DND-41 (cell line): ENCODE measurements around the gene MLIP.

Experiments
- ATAC-seq: fragments of 200-7000 bp; cut with Tn5 transposase; 3 replicates; pipeline ENCODE4 v1.9.1; 2021; ENCODE audit warnings: low read depth; ENCODE audit not compliant: insufficient read depth
- DNase-seq: peaks from one replicate; pipeline ENCODE4 v3.0.0-alpha.2; 2020
- H2AFZ ChIP-seq: 2 replicates; pipeline ENCODE4 v1.6.0; 2012; ENCODE audit warnings: low read depth, low read length
- H3K27ac ChIP-seq: 2 replicates; pipeline ENCODE4 v1.5.1; 2012; ENCODE audit warnings: low read length, inconsistent platforms
- H3K27me3 ChIP-seq: fragments of 200-600 bp; sonication (generic); 2 replicates; pipeline ENCODE4 v1.6.0; 2012; ENCODE audit warnings: low read length, mild to moderate bottlenecking, inconsistent platforms; ENCODE audit not compliant: insufficient read depth, poor library complexity
- H3K36me3 ChIP-seq: 2 replicates; pipeline ENCODE4 v1.5.1; 2012; ENCODE audit warnings: low read length, inconsistent platforms; ENCODE audit not compliant: insufficient read depth
- H3K4me1 ChIP-seq: 2 replicates; pipeline ENCODE4 v1.5.1; 2012; ENCODE audit warnings: mild to moderate bottlenecking, low read length; ENCODE audit not compliant: insufficient read depth
- H3K4me2 ChIP-seq: 2 replicates; pipeline ENCODE4 v1.6.0; 2012; ENCODE audit warnings: mild to moderate bottlenecking, moderate library complexity, low read length, inconsistent platforms; ENCODE audit not compliant: insufficient read depth
- H3K4me3 ChIP-seq, 2 experiments: fragments of 200-600 bp in 1 of 2; shearing (Covaris generic) in 1 of 2; 2 replicates each; pipeline ENCODE4 v1.5.1; 2012 to 2016; ENCODE audit warnings: inconsistent platforms in 2 of 2, low read length in 2 of 2, mild to moderate bottlenecking in 2 of 2, low read depth in 1 of 2, moderate library complexity in 1 of 2
- H3K79me2 ChIP-seq: 2 replicates; pipeline ENCODE4 v1.6.0; 2012; ENCODE audit warnings: low read length, inconsistent platforms; ENCODE audit not compliant: insufficient read depth
- H3K9ac ChIP-seq: 2 replicates; pipeline ENCODE4 v1.6.0; 2012; ENCODE audit warnings: low read depth, mild to moderate bottlenecking, inconsistent platforms, low read length, moderate library complexity
- H3K9me3 ChIP-seq: 2 replicates; pipeline ENCODE4 v1.5.1; 2012; ENCODE audit warnings: low read length, moderate library complexity, mild to moderate bottlenecking, inconsistent platforms; ENCODE audit not compliant: insufficient read depth, severe bottlenecking
- H4K20me1 ChIP-seq: 2 replicates; pipeline ENCODE4 v1.6.0; 2012; ENCODE audit warnings: low read length; ENCODE audit not compliant: insufficient read depth
- CTCF ChIP-seq: IDR thresholded peaks from 2 replicates; pipeline ENCODE4 v1.5.1; 2012; ENCODE audit warnings: borderline replicate concordance, low read length, moderate library complexity, mild to moderate bottlenecking; ENCODE audit not compliant: poor library complexity, severe bottlenecking; ENCODE audit errors: extremely low read depth
- EZH2 ChIP-seq: IDR thresholded peaks from 3 replicates; pipeline ENCODE4 v1.6.1; 2012; ENCODE audit warnings: borderline replicate concordance, low read depth, mild to moderate bottlenecking, moderate library complexity, low read length, inconsistent platforms; ENCODE audit not compliant: severe bottlenecking

The MLIP gene

GRCh38 chr6:54193560-54193959, 82.3 kb downstream of the MLIP start:
- Histone ChIP-seq H2AFZ (no peak overlapping the region), H3K27me3 (no peaks in the 10 kb centered on the region), H3K36me3 (no peaks in the 10 kb centered on the region)

GRCh38 chr6:54194067-54194466, 82.8 kb downstream of the MLIP start:
- Histone ChIP-seq H3K4me2 (no peak overlapping the region), H3K79me2 (no peaks in the 10 kb centered on the region), H3K27ac (no peak overlapping the region), H2AFZ (no peak overlapping the region), H3K4me3 (no peak overlapping the region), H4K20me1 (no peaks in the 10 kb centered on the region), H3K27me3 (no peaks in the 10 kb centered on the region), H3K9me3 (no peaks in the 10 kb centered on the region), H3K9ac (no peak overlapping the region), H3K36me3 (no peaks in the 10 kb centered on the region), H3K4me1 (no peaks in the 10 kb centered on the region)
- no peak for ATAC-seq
- no peak for DNase-seq
- TF ChIP-seq EZH2, result no peak
- no peak for TF ChIP-seq CTCF

More at GRCh38 chr6:54193560-54193959, 82.3 kb downstream of the MLIP start:
- ATAC-seq (no peak), DNase-seq (no peak)
- Histone ChIP-seq H3K27ac (no peak overlapping the region), H4K20me1 (no peaks in the 10 kb centered on the region), H3K9me3 (no peaks in the 10 kb centered on the region), H3K9ac (no peak overlapping the region), H3K4me3 (no peak overlapping the region), H3K4me2 (no peak overlapping the region), H3K4me1 (no peaks in the 10 kb centered on the region), H3K79me2 (no peaks in the 10 kb centered on the region)
- TF ChIP-seq EZH2 (no peak), CTCF (no peak)

GRCh38 chr6:54195637-54196036, 84.4 kb downstream of the MLIP start:
- Histone ChIP-seq H3K36me3 (no peaks in the 10 kb centered on the region), H3K4me3 (no peak overlapping the region), H3K27me3 (no peaks in the 10 kb centered on the region), H3K9ac (no peak overlapping the region), H3K4me2 (no peak overlapping the region), H2AFZ (no peak overlapping the region), H3K27ac (no peak overlapping the region), H3K9me3 (no peaks in the 10 kb centered on the region), H3K4me1 (no peaks in the 10 kb centered on the region), H3K79me2 (no peaks in the 10 kb centered on the region), H4K20me1 (no peaks in the 10 kb centered on the region)
- TF ChIP-seq EZH2 (no peak), CTCF (no peak)
- DNase-seq (no peak), ATAC-seq (no peak)

GRCh38 chr6:54196905-54197304, 85.7 kb downstream of the MLIP start:
- no peak for TF ChIP-seq CTCF
- TF ChIP-seq EZH2, result no peak
- H3K4me2 ChIP-seq, result no peak overlapping the region
- no peak overlapping the region for H3K4me3 ChIP-seq
- no peak overlapping the region for H2AFZ ChIP-seq
- no peaks in the 10 kb centered on the region for H3K9me3 ChIP-seq
- DNase-seq, result no peak
- H4K20me1 ChIP-seq, result no peaks in the 10 kb centered on the region
- no peak overlapping the region for H3K9ac ChIP-seq
- no peak for ATAC-seq
- no peaks in the 10 kb centered on the region for H3K4me1 ChIP-seq
- no peak overlapping the region for H3K27ac ChIP-seq
- no peaks in the 10 kb centered on the region for H3K36me3 ChIP-seq
- no peaks in the 10 kb centered on the region for H3K79me2 ChIP-seq
- no peaks in the 10 kb centered on the region for H3K27me3 ChIP-seq
